Measurements from ENCODE around the gene IGLL1.
"Not testable (repeated sequence)": the region's sequence is repeated elsewhere in the genome, so short reads cannot be mapped to it uniquely, and the experiment has no call there.

IGLL1 gene

DNA sequence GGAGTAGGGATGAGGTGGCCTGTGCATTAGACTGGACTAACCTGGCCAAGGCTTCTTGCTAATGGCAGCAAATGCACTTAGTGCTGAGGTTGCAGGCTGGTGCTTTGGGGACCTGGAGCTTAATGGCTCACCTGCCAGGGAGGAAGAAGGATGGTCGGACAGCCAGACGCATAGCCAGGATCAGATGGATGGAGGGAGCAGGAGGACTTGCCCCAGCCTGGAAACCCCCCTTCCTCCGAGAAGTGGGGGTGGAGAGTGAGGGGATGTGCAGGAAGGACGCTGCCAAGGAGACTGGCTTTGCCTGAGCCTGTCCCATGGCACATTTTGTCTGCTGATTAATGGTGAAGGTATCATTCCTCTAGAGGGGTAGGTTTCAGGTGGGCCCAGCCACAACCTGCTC is 17.9 kb downstream of the IGLL1 start:
- DNase-seq (ENCODE audit: low read depth in 3 of 3) = no peak

DNA sequence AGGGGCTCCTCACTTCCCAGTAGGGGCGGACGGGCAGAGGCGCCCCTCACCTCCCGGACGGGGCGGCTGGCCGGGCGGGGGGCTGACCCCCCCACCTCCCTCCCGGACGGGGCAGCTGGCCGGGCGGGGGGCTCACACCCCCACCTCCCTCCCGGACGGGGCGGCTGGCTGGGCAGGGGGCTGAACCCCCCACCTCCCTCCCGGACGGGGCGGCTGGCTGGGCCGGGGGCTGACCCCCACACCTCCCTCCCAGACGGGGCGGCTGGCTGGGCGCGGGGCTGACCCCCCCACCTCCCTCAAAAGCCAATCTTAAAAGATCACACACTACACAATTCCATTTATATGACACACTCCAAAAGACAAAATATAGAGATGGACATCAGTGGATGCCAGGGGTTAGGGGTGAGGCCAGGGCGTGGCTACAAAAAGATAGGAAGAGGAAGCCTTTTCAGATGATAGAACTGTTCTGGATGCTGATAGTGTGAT is 19.0 kb downstream of the IGLL1 start:
- DNase-seq (ENCODE audit: low read depth in 3 of 3) = not testable (repeated sequence)

DNA sequence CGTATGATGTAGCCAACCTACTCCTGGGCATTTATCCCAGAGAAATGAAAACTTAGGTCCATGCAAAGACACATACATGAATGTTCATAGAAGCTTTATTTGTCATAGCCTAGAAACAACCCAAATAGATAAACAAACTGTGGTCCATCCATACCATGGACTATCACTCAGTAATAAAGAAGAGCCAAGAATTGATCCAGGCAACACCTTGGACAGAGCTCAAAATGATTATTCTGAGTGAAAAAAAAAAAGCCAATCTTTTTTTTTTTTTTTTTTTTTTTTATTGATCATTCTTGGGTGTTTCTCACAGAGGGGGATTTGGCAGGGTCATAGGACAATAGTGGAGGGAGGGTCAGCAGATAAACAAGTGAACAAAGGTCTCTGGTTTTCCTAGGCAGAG is 19.9 kb downstream of the IGLL1 start:
- DNase-seq (ENCODE audit: low read depth in 3 of 3) = not testable (repeated sequence)

DNA sequence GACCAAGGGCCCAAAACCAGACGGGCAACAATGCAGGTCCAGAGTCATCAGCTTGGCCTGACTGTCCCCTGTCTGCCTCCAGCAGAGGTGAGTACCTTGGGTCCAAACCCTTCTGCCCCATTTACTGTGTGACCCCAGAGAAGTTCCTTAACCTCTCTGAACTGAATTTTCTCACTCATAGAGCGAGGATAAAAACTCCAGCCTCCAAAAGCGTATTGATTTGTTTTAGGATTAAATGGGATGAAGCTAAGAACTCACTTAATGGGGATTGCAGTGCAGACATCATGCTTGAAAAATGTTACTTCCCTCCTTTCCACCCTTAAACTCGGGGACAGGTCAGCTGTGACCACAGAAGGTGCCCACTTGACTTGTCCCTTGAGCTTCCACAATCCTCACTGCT is 22.6 kb downstream of the IGLL1 start:
- no peak for DNase-seq (ENCODE audit: low read depth in 3 of 3)

DNA sequence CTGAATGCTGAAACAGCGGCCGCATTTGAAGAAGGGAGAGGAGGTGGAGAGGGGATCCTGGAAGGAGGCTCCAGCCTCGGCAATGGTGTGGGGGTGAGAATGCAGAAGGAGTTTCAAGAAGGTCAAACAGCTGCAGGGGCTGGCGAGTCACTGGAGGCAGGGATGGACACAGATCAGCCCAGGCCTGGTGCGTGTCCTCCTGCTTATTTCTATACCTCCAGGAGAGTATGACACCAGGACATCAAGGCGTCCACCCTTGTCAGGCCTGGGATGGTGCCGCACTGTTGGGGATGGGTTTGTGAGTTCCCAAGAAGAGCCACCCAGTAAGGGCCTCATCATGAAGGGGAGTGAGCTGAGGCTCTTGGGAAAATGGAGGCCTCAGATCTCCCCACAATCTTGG is 23.1 kb downstream of the IGLL1 start:
- DNase-seq (ENCODE audit: low read depth in 3 of 3) = no peak

DNA sequence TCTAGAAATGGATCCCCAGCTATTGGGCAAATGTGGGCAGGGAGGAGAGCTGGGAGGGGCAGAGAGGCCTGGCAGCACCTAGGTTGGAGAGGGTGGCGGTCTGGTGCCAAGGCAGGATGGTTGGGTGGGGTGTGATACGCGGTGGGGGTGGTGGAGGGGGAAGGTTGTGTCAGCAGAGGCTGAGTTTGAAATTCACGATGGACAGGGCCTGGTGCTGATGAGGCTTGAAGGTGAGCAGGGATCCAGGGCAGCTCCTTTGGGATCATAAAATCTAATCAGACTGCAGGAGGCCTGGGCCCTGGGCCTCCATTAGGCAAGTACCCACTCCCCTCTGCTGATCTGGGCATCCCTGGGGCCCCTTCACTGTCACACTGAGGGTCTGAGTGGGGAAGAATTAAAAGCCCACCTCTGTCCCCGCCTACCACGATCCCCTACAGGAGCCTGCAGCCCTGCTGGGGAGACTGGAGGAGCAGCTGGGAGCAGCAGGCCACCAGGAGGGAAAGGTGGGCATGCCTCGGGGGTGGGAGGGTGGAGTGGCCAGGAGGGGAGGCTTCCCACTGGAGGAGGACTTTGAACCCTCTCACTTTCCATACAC is 24.0 kb downstream of the IGLL1 start:
- DNase-seq (ENCODE audit: low read depth in 3 of 3) = no peak

DNA sequence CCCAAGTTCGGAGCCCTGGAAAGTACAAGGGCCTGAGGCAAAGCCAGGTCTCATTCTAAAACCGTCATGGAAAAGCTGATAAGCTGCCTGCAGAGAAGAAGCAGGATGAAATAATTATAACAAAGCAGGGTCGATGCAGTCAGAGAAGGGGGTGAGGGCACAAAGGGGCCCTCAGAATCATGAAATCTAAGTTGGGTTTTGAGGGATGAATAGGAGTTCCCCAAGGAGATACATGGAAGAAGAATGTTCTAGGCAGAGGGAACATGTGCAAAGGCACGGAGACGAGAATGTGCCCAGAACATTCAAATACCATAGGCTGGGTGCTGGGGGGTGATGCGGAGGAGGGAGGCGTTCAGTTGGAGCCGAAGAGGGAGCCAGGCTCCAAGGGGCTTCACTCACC is 25.0 kb downstream of the IGLL1 start:
- DNase-seq (ENCODE audit: low read depth in 3 of 3) = no peak

DNA sequence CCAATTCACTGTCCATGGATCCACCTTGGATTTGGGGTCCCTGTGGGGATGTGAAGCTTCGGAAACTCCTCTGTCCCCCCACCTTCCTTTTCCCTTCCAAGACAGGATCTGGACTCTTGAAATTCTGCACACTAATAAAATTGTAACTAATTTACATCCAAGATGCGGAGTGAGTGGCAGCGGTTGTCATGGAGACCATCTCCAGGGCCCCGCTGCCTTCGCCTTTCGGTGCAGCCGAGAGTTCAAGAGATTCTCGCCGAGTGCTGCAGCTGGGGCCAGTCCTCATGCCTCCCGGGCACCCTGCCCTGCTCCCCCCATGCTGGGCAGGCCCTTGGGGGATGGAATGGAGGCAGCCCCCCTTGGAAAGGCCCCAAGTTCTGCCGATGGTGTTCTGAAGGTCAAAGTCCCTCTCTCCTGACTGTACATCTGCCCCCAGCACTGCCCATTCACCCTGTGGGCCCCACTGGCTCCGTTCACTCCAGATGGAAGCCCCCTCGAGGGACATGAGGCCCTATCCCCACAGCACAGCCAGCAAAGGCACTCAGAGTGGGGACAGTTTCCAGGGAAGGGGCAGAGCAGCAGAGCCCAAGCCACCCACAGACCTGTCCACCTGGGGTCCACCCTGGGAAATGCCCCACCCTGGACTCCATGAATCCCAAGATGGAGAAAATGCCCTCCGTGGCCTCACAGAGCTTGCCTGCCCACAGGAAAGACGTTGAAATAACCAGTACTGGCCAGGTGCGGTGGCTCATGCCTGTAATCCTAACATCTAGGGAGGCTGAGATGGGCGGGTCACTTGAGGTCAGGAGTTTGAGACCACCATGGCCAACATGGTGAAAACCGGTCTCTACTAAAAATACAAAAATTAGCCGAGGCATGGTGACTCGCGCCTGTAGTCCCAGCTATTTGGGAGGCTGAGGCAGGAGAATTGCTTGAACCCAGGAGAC is 25.9 kb downstream of the IGLL1 start:
- DNase-seq (ENCODE audit: low read depth in 3 of 3) = no peak

DNA sequence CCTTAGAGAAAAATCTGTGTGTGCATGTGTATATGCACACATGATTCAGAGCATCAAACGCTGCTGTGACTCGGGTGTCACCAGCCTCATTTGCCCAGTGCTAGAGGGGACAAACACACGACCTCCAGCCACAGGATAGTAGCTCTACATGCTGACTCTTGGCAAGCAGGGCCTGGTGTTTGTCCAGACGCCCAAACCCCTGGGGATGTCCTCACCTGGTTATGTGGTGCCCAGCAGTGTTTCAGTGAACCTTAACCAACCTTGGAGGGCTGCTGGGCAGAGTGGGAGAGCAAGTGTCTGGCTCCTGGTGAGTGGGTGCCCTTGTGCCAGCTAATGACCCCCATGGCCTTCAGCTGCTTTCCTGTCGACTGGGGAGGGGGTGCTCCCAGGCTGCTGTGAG is 26.7 kb downstream of the IGLL1 start:
- no peak for DNase-seq (ENCODE audit: low read depth in 3 of 3)

DNA sequence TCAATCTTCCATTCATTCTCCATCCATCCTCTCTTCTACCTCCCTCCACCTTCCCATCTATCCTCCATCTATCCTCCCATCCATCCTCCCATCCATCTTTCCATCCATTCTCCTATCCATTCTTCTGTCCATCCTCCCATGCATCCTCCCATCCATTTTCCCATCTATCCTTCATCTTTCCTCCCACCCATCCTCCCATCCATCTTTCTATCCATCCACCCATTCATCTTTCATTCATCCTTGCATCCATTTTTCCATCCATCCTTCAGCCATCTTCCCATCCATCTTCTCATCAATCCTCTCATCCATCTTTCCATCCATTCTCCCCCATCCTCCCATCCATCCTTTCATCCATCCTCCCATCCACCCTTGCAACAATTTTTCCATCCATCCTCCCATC is 27.5 kb downstream of the IGLL1 start:
- no peak for DNase-seq (ENCODE audit: low read depth in 3 of 3)

DNA sequence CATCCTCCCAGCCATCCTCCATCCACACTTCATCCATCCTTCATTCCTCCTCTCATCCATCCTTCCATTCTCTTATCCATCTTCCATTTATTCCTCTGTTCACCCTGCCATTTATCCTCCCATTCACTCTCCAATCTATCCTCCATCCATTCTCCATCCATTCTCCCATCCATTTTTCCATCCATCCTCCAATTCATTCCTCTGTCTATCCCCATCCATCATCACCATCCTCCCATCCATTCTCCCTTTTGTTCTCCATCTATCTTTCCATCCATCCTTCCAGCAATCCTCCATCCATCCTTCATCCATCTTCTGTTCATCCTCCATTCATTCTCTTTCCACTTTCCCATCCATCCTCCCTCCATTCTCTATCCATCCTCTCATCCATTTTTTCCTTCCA is 28.7 kb downstream of the IGLL1 start:
- no peak for DNase-seq (ENCODE audit: low read depth in 3 of 3)

DNA sequence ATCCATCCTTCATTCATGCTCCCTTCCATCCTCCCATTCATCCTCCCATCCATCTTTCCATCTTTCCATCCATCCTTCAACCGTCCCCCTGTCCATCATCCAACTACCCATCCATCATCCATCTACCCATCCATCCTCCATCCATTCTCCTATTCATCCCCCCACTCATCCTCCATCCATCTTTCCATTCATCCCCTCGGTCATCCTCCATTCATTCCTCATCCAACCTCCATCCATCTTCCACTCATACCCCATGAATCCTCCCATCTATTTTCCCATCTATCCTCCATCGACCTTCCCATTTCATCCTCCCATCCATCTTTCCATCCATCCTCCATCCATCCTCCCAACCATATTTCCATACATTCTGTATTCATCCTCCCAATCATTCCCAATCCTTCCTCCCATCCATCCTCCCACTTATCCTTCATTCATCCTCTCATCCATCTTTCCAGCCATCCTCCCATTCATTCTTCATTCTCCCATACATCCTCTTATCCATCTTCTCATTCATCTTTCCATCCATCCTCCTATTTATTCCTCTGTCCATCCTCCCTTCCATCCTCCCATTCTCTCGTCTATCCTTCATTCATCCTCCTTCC is 29.9 kb downstream of the IGLL1 start:
- no peak for DNase-seq (ENCODE audit: low read depth in 3 of 3)

DNA sequence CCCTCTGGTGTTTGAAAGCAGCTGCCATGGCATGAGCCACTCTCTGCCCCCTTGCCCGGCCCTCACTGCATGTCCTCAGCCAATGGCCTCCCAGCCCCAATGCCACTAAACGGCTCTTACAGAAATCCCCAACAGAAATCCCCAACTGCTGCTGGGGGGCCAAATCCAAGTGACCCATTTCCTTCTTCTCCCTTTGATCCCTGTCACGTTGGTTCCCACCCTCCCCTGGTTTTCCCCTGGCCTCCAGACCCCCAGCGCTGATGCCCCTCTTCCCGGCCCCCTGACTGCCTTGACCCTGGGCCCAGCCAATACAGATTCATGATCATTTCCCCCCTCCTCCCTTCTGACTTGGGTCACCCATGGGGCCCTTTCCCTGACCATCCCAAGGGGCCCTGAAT is 30.9 kb downstream of the IGLL1 start:
- no peak for DNase-seq (ENCODE audit: low read depth in 3 of 3)

DNA sequence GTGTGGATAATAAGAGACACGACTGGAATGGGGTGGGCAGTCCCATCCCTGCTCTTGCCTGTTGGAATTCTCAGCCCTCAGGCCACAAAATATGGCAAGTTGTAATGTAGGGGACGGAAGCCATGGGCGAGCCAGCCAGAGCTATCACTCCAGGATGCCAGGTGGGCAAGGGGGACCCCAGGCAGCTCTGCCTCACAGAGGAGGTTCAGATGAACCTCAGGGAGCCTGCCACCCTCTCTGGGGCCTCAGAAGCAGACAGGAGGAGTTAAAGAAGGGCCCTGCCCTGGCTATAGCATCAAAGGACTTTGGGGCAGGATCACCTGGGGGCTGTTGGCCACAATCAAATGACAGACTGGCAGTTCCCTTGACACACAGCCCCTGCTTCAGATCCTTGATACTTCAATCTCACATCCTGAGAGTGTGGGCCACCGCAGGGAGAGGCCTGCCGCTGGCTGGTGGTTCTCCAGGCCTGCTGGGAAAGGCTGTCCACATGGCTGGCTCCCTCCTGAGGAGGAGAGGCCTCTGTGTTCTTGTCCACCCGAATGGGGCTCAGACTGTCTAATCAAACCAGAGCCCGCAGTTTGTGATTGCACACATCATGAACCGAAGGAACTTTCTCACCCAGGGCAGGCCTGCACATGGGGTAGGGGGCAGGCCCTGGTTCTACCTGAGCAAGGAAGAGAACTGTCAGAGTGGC is 31.4 kb downstream of the IGLL1 start:
- no peak for DNase-seq (ENCODE audit: low read depth in 3 of 3)

DNA sequence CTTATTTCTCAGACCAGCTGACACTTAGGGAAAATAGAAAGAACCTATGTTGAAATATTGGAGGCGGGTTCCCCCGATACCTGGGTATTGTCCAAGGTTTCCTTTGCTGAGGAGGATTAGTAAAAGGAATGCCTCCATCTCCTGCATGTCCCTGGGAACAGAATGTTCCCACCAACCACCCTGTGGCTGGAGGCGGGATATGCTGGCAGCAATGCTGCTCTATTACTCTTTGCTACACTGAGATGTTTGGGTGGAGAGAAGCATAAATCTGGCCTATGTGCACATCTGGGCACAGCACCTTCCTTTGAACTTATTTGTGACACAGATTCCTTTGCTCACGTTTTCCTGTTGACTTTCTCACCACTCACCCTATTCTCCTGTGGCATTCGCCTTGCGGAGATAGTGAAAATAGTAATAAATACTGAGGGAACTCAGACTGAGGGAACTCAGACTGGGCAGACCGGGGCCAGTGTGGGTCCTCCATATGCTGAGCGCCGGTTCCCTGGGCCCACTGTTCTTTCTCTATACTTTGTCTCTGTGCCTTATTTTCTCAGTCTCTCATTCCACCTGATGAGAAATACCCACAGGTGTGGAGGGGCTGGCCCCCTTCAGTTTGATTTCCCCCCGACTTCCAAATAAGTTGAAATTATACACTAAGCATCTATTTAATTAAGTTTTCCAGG is 32.1 kb downstream of the IGLL1 start:
- DNase-seq (ENCODE audit: low read depth in 3 of 3) = no peak

DNA sequence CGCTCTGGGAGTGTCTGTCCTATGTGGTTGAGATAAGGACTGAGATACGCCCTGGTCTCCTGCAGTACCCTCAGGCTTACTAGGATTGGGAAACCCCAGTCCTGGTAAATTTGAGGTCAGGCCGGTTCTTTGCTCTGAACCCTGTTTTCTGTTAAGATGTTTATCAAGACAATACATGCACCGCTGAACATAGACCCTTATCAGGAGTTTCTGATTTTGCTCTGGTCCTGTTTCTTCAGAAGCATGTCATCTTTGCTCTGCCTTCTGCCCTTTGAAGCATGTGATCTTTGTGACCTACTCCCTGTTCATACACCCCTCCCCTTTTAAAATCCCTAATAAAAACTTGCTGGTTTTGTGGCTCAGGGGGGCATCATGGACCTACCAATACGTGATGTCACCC is 32.7 kb downstream of the IGLL1 start:
- not testable (repeated sequence) for DNase-seq (ENCODE audit: low read depth in 3 of 3)

DNA sequence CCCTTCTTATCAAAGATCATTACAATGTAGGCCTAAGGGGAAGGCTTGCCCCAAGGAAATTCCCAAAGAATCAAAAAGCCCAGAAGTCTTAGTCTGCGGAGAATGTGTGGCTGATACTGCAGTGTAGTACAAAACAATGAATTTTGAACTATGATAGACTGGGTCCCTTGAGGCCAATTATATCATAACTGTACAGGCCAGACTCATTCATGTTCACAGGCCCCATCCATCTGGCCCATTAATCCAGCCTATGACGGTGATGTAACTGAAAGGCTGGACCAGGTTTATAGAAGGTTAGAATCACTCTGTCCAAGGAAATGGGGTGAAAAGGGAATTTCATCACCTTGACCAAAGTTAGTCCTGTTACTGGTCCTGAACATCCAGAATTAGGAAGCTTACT is 35.2 kb downstream of the IGLL1 start:
- DNase-seq (ENCODE audit: low read depth in 3 of 3) = no peak

DNA sequence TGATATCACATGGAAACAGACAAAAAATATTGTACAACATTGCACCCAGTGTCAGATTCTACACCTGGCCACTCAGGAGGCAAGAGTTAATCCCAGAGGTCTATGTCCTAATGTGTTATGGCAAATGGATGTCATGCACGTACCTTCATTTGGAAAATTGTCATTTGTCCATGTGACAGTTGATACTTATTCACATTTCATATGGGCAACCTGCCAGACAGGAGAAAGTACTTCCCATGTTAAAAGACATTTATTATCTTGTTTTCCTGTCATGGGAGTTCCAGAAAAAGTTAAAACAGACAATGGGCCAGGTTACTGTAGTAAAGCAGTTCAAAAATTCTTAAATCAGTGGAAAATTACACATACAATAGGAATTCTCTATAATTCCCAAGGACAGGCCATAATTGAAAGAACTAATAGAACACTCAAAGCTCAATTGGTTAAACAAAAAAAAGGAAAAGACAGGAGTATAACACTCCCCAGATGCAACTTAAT is 36.5 kb downstream of the IGLL1 start:
- not testable (repeated sequence) for DNase-seq (ENCODE audit: low read depth in 3 of 3)

DNA sequence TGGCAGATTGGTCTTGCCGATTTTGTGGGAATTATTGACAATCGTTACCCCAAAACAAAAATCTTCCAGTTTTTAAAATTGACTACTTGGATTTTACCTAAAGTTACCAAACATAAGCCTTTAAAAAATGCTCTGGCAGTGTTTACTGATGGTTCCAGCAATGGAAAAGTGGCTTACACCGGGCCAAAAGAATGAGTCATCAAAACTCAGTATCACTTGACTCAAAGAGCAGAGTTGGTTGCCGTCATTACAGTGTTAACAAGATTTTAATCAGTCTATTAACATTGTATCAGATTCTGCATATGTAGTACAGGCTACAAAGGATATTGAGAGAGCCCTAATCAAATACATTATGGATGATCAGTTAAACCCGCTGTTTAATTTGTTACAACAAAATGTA is 37.2 kb downstream of the IGLL1 start:
- DNase-seq (ENCODE audit: low read depth in 3 of 3) = no peak

DNA sequence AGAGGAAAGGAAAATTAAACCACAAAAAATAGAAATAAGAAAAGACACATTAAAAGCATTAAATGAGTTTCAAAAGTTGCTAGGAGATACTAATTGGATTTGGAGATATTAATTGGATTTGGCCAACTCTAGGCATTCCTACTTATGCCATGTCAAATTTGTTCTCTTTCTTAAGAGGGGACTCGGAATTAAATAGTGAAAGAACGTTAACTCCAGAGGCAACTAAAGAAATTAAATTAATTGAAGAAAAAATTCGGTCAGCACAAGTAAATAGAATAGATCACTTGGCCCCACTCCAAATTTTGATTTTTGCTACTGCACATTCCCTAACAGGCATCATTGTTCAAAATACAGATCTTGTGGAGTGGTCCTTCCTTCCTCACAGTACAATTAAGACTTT is 37.7 kb downstream of the IGLL1 start:
- not testable (repeated sequence) for DNase-seq (ENCODE audit: low read depth in 3 of 3)

DNA sequence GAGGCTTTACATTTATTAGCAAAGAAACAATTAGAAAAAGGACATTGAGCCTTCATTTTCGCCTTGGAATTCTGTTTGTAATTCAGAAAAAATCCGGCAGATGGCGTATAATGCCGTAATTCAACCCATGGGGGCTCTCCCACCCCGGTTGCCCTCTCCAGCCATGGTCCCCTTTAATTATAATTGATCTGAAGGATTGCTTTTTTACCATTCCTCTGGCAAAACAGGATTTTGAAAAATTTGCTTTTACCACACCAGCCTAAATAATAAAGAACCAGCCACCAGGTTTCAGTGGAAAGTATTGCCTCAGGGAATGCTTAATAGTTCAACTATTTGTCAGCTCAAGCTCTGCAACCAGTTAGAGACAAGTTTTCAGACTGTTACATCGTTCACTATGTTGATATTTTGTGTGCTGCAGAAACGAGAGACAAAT is 38.2 kb downstream of the IGLL1 start:
- not testable (repeated sequence) for DNase-seq (ENCODE audit: low read depth in 3 of 3)
